GM19238 (cell line): ENCODE results near the gene MOV10.

Experiments
- DNase-seq: peaks from one replicate; pipeline ENCODE4 v3.0.0; 2011; ENCODE audit warnings: low spot score; ENCODE audit not compliant: insufficient read length

MOV10 gene

DNA sequence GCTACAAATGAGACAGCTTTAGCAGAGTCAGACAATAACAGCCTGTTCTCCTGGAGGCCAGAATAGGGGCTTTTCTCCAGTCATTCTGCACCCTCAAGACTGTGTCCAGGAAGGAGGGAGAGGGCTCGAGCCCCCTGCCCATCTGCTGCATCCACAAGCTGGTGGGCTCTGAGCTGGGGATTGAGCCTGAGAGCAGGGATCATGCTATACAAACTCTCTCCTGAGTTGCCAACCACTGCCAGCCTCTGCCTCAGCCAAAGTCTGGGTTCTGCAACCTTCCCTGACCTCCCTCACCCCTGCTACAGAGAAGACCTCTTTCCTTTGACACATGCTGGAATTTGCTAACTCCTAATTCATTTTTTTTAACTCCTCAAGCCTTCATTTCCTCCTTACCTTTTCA is 55.5 kb downstream of the MOV10 start:
- no peak for DNase-seq

DNA sequence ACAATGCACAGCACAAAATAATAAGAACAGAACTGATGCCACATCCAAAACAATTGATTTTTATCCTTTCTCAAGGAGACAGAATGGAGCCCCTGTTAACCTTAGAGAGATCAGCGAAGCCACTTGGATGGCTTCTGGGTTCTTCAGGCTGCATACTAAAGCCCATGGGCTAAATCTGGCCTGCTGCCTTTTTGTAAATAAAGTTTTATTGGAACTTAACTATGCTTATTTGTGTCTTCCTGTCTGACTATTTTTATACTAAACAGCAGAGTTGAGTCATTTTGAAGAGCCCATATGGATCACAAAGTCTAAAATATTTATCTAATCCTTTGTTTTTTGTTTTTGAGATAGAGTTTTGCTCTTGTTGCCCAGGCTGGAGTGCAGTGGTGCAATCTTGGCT is 57.0 kb downstream of the MOV10 start:
- DNase-seq, result no peak

DNA sequence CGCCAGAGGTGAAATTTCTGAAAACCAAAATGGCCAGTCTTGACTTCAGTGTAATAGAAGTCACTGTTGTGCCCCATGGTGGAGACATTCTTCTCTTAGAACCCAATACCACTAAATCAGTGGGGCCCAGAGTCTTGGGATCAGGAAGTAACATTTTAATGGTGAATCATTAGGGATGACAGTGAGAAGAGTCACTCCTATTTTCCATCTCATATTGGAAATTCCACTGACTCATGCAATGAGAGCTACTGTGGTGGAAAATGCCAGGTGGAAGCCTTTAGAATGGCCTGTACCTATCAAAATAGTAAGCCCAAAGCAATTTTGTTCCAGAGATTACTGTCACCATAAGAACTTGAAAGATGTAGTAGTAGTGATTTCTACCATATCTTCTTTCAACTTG is 61.3 kb downstream of the MOV10 start:
- no peak for DNase-seq

DNA sequence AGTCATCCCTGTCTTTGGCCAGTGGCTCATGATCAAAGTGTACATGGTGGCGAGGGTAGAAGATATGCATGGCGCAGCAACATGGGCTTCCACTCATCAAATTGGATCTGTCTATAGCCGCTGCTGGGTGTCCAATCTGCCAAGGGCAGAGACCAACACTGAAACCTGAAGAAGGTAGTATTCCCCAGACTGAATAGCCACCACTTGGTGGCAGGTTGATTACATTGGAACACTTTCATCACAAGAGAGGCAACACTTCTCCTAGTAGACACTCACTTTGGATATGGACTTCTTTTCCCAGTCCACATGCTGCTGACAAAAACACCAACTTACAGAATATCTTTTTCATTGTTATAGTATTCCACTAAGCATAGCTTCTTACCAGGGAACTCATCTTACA is 63.1 kb downstream of the MOV10 start:
- no peak for DNase-seq

DNA sequence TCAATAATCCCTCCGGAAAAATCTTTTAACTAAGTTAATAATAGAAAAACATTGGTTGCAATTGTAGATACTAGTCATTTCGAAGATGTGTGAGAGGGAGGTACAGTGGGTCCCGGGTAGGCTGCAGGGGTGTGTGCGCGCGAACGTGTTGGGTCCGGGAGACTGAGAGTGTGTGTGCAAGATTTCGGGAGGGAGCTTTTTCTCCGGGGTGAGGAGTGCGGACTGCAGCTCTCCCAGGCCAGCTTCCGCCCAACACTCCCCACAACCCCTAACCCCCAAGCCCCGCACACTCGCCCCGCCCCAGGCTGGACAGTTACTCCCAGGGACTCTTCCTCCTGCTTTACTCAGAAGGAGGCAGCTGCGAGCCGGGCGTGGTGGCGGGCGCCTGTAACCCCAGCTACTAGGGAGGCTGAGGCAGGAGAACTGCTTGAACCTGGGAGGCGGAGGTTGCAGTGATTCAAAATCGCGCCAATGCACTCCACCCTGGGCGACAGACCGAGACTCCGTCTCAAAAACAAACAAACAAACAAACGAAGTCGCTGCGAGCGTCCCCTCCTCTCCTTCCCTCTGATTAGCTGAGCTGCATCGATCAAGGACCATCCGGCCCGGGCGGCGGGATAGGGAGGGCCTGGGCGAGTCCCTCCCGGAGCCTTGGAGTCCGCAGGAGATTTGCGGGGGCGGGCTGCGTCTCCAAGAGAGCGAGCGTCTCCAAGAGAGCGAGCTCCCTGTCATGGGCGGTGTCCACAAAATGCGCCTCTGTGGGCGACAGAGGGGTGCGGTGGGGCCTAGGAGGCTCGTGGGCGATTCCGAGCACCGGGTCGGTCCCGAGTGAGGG is 68.9 kb downstream of the MOV10 start:
- no peak for DNase-seq

DNA sequence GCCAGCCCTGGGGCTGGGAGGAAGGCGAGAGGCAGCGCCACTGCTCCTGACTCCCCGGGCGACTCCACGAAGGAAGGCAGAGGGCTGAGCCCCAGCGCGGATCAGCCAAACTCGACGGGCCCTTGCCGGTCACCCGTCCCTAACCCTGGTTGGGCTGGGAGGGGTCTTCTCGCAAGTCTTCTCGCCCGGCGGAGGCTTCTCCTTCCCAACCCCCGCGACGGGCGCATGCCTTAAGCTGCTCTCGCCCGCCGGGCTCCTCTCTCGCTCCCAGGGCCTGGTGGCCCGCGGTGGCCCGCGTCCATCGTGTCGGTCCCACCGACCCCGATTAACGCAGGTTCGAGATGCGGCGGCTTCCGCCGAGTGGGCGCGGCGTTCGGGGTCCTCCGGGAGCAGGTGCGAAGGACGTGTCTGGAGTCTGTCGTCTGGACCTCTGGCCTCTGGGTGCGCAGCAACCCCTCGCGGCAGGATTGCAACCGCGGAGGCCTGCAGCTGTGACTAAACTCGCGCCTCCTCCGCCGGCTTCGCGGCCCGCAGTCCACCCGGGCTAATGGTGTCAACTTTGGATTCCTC is 69.6 kb downstream of the MOV10 start:
- DNase-seq, result no peak

DNA sequence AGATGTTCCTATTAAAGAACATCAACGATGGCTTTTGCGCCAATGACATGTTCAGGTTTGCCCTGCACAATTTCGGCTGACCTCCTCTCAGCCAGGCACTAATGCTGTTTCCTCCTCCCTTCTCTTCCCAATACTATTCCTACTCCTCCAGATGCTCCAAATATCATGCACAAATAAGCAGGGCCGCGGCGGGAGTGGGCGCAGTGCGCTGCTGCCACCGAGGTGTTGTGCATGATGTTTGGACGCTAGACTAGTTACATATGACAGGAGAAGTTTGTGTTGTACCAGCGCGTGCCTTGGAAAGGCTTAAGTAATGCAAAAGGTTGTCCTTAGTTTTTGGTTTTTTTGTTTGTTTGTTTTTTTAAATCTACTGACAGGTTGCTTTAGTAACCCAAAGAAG is 73.9 kb downstream of the MOV10 start:
- DNase-seq, result no peak
